NCI-H2107 treated with DMSO at 0.1 percent for 48 hours (cell line): Measurements from ENCODE around the gene CHSY1.

Experiments
- DNase-seq: peaks from one replicate; lab custom pipeline; 2025; ENCODE audit not compliant: unreplicated experiment; lab: John Stamatoyannopoulos, UW

CHSY1 gene

GRCh38 chr15:101269479-101270223 lies 17.8 kb upstream of the CHSY1 start:
- no peak for DNase-seq

DNA sequence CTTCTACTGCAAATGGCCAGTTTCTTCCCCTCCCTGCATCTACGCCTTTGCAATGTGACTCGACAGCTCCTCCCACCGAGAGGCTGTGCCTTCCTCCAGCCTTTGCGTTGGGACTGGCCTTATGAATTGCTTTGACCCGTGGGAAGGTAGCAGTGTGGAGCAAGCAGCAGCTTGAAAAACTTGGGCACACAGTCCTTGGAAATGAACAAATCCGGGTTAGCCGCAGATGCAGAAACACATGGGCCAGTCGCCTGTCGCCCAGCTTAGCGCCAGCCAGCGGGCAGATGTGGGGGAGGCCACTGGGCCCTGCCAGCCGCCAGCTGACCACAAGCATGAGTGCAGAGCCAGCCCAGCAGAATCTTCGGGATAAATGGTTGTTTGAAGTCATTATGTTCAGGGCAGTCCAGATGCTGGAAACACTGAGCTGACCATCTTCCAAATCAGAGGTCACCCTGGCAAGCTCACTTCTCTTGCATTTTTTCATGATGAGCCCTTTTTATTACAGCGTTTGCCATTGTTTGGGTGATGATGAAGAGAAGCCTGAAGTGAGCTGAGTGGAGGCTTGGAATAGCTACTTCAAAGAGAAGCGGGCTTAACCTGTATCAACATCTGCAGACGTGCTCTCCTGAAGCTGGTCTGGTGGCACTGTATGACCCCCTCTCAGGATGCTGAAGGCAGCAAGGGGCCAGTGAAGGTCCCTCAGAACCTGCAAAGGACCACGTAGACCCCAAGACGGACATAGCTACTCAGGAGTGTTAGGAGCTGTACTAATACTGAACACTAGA lies 15.7 kb upstream of the CHSY1 start:
- no peak for DNase-seq

- no peak for DNase-seq
Measured at GRCh38 chr15:101266787-101267186, 14.9 kb upstream of the CHSY1 start.

GRCh38 chr15:101266034-101266433 lies 14.2 kb upstream of the CHSY1 start:
- no peak for DNase-seq

DNA sequence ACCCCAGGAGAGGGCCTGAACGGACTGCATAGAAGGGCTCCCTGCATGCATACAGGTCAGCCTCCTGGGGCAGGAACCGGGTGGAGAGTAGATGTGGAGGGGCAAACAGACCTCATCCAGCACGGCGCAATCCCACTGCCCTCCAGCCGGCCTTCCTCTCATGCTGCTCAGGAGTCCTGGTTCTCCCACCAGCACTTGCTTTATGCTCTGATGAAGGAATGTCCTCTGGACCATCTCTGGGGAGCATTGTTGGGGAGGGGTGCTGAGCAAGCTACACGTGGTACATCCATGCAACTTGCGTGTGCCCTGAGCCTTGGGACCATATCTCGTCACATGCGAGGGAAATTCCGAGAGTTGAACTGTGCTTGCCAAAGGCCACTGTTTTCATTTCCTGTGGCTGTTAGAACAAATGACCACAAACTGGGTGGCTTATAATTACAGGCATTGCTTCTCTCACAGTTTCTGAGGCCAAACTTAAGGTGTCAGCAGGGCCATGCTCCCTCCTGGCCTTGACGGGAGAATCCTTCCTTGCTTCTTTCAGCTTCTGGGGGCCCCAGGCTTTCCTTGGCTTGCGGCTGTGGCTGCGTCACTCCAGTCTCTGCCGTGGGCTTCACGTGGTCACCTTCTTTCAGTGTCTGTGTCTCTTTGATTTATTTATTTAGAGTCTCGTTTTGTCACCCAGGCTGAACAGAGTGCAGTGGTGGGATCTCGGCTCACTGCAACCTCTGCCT lies 13.2 kb upstream of the CHSY1 start:
- no peak for DNase-seq

DNA sequence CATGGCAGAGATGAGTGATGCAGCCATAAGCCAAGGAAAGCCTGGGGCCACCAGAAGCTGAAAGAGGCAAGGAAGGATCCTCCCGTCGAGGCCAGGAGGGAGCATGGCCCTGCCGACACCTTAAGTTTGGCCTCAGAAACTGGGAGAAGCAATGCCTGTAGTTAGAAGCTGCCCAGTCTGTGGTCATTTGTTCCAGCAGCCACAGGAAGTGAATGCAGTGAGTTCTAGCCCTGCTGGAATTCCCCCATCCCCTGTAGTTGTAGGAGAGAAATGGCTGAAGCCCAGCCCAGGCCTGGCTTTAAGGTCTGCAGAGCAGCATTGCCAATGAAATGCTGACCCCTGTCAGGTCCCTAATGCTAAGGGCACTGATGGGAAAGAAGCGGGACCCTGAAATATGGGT lies 12.2 kb upstream of the CHSY1 start:
- DNase-seq = no peak

- no peak for DNase-seq
Measured at GRCh38 chr15:101262551-101262950, 10.7 kb upstream of the CHSY1 start.

DNA sequence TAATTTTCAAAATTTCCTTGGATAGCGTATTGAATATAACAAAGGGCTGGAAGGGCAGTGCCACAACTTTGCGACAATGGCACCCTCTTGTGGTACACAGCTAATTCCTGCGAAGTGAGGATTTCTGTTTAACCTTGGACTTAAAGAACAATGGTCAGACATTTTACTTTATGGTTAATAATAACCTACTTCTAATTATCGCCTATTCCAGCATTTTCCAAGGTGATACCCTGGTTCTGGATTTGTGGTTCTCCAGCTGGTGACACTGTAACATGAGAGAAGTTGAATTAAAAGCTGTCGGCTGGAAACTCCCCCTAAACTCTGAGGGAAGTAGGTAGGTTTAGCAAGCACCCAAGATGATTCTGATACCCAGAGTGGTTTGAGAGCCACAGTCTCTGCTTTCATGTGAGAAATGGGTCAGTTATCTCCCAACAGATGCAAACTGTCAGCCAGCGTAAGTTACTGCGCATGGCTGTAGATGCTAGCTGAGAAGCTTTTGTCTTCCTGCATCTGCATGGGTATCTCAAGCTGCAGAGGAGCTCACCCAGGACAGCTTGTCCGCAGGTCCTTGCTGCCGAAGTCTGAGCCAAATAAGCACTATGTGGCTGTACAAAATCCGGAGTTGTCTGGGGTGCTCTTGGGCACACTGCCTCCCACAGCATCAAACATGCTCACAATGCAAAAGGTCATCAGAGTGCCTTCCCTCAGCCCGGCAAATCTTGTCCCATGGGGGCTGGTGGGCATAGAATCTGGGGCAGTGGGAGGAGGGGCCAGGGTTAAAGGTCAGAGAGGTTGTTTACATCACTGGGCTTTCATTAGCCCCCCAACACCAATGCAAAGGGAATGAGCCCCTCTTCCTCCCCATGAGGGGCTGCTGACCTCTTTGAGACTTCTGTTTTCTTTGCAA lies 6.6 kb upstream of the CHSY1 start:
- peak; percentile 26 for DNase-seq

- no peak for DNase-seq
Measured at GRCh38 chr15:101256757-101257156, 4.9 kb upstream of the CHSY1 start.

DNA sequence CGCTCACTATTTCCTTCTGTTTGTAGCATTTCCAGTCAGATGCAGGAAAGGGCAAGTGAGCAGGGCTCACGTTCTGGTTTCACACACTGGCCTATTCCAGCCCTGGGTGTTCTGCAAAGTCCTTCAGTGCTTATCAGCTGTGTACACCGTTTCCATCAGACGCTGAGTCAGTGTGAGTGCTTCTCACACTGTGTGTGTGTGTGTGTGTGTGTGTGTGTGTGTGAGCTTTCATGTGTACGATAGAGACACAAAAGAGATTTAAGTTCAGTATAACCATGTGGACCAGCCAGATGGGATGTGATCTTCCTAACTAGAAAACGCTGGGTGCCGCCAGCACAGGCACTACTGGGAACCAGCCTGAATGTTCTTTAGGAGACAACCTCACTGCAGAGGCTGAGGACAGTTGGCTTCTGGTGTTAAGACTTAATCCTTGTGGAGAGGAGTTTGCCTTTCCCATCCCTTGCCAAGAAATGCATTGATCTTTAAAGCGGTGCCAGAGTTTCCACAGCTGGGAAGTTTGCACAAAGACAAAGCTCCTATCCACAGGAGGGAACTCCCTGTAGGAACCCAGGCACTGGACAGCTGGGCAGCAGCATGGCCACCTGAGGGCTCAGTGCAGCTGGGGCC lies 3.9 kb upstream of the CHSY1 start:
- DNase-seq = no peak

- no peak for DNase-seq
Measured at GRCh38 chr15:101255051-101255395, 3.2 kb upstream of the CHSY1 start.

DNA sequence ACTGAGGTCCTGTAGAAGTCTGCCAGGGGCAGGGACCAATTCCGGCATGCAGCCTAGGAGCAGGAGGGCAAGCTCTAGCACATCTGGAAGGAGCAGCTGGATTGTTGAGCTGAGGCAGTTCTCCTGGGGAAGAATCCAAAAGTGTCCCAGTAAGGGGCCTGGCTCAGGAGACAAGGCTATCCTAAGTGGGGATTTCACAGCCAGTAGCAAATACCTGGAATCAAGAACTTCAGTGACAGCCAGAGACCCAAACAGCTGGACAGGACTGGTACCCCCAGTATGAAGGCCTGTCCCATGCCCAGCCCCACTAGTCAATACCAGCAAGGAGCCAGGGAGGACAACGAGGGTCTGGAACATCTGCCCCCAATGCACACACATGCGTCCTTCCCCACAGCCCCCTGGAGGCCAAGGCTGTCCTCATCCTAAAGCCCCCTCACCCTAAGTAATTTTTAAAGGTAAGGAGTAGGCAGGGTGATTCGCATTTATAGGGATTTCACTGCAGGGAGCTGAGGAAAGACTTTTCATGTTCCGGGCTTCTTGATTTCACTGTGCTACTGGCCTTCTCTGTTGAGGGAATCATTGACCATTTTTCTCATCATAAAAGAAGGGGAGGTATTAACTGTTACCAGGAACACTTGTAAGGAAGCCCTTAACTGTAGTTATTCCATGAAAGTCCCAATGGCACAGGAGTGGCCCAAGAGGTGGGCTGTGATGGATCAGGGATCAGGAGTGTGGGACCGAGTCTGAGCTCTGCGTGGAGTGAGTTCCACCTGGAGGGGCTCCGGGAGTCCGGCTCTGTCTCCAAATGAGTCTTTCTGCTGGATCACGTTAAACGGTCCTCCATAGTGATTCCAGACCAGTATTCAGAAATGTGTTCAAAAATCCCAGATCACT lies 2.6 kb upstream of the CHSY1 start:
- no peak for DNase-seq

GRCh38 chr15:101252836-101253235 lies 988 bp upstream of the CHSY1 start:
- DNase-seq = no peak

- peak; percentile 4 for DNase-seq
Measured at GRCh38 chr15:101250873-101251829, 697 bp downstream of the CHSY1 start.

DNA sequence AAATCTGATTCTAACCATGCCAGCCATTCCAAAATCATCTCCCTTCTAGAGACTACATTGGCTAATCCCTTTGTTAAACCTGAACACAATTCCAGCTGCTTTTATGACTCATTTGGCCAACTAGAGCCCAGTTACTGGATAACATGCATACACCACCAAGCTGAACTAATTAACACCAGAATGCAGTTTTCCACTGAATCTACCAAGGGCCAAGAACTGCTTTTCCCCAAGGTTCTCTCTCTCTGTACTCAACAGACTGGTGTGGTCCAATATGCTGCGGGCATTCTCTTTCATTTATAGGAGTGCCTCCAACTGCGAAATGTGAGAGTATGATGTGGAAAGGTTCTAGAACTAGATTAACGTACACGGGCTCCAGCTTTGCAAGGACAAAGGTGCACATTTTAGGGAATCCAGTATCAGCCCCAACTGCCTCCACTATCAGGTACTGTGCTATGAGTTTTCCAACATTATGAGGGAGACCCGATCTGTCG lies 1.5 kb downstream of the CHSY1 start:
- peak; percentile 7 for DNase-seq

GRCh38 chr15:101248274-101248673 lies 3.6 kb downstream of the CHSY1 start:
- no peak for DNase-seq

GRCh38 chr15:101246824-101247745 lies 4.8 kb downstream of the CHSY1 start:
- DNase-seq = no peak
